ENCODE results near the gene GSK3B. TPM values are rescaled to one million over a fixed set of nuclear protein-coding genes. Genes with fewer than 3 reads are reported as not detected.

Gene GSK3B
- total RNA-seq, 1 experiment from 2014 or later = 56.4 TPM

GRCh38 chr3:119792270-119792669, 302.0 kb downstream of the GSK3B start:
- H3K4me1 ChIP-seq = peaks cover 19% of the 10 kb centered on the region
- no peak overlapping the region for H3K4me3 ChIP-seq
- no peak for DNase-seq
- H3K9me3 ChIP-seq (replicated peaks) = no peaks in the 10 kb centered on the region
- H3K27ac ChIP-seq = no peak overlapping the region; the same call in 1 of the 2 replicates
- no peaks in the 10 kb centered on the region for H3K36me3 ChIP-seq
- H3K27me3 ChIP-seq = no peaks in the 10 kb centered on the region

- H3K36me3 ChIP-seq = no peaks in the 10 kb centered on the region
- no peak for DNase-seq
- H3K4me3 ChIP-seq = no peak overlapping the region
- H3K27ac ChIP-seq = no peak overlapping the region
- H3K9me3 ChIP-seq (replicated peaks) = no peaks in the 10 kb centered on the region
- no peaks in the 10 kb centered on the region for H3K27me3 ChIP-seq
- H3K4me1 ChIP-seq = peaks cover 17% of the 10 kb centered on the region
Measured at GRCh38 chr3:119790369-119790768, 303.9 kb downstream of the GSK3B start.

DNA sequence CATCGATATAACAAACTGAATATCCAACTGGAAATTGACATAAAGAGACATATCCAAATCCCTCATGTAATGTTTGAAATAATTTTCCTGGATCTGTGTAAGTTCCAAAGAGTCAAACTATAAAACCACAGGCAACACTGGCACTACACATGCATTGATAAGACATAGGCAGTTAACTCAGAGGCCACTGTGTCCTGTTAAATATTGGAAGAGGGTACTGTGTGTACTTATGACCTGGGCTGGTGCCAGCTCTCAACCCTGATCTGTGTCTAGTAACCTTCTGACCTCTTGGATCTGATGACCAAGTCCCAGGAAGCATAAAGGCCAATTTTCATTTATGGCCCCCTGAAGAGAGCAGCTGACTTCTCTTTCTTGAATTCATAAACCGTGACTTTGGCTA, 307.8 kb downstream of the GSK3B start:
- Histone ChIP-seq H3K36me3 (no peaks in the 10 kb centered on the region), H3K27me3 (no peaks in the 10 kb centered on the region), H3K4me1 (peaks cover 5% of the 10 kb centered on the region), H3K9me3 (replicated peaks) (no peaks in the 10 kb centered on the region), H3K27ac (no peak overlapping the region), H3K4me3 (no peak overlapping the region)
- no peak for DNase-seq

DNA sequence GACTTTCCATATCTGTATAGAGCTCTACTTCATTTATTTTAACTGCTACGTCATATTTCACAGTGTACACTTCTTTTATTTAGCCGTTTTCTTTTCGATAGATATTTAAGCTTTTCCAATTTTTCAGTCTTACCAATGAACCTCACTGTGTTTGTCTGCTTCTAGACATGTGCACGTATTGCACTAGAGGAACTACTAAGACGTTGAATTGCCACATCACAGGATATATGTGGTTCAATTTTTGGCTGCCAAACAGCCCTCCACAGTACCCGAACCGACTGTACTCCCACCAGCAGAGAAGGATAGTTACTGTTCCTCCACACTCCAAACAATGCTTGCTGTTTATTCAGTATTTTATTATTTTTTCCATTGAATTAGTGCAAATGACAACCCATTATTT, 310.4 kb downstream of the GSK3B start:
- H3K36me3 ChIP-seq = no peaks in the 10 kb centered on the region
- no peak overlapping the region for H3K4me3 ChIP-seq
- no peak for DNase-seq
- no peak overlapping the region for H3K27ac ChIP-seq
- peaks cover 20% of the 10 kb centered on the region for H3K4me1 ChIP-seq
- H3K27me3 ChIP-seq = no peaks in the 10 kb centered on the region
- no peaks in the 10 kb centered on the region for H3K9me3 ChIP-seq (replicated peaks)

- Histone ChIP-seq H3K36me3 (no peaks in the 10 kb centered on the region), H3K4me3 (no peak overlapping the region), H3K9me3 (replicated peaks) (no peaks in the 10 kb centered on the region), H3K4me1 (peaks cover 25% of the 10 kb centered on the region), H3K27ac (no peak overlapping the region), H3K27me3 (no peaks in the 10 kb centered on the region)
- no peak for DNase-seq
Measured at GRCh38 chr3:119783255-119783654, 311.0 kb downstream of the GSK3B start.

- no peaks in the 10 kb centered on the region for H3K9me3 ChIP-seq (replicated peaks)
- peaks cover 33% of the 10 kb centered on the region for H3K4me1 ChIP-seq
- DNase-seq = no peak
- no peak overlapping the region for H3K4me3 ChIP-seq
- no peaks in the 10 kb centered on the region for H3K27me3 ChIP-seq
- no peak overlapping the region for H3K27ac ChIP-seq
- no peaks in the 10 kb centered on the region for H3K36me3 ChIP-seq
Measured at GRCh38 chr3:119782460-119782859, 311.8 kb downstream of the GSK3B start.

DNA sequence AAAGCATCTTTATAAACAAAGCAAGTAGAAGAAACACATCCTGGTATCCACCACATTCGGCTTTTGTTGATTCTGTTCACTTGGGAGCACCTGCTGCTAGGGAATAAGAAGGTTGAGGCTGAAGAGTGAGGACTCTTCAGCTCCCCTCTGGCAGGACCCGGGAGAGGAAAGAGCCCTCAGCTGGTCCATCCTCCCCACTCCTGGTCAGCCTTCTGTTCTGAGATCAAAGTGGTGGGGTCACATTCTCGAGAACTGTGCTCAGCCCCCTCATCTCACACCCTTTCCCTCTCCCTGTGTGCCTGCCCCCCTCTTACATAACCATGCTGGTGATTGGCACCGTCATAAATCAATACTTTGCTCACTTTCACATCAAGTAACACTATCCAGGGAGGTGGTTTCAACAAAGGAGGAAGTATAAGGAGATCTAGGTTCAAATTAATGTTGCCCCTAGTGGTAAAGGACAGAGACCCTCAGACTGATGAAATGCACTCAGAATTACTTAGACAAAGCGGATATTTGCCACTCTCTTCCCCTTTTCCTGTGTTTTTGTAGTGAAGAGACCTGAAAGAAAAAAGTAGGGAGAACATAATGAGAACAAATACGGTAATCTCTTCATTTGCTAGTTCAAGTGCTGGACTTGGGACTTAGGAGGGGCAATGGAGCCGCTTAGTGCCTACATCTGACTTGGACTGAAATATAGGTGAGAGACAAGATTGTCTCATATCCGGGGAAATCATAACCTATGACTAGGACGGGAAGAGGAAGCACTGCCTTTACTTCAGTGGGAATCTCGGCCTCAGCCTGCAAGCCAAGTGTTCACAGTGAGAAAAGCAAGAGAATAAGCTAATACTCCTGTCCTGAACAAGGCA, 312.7 kb downstream of the GSK3B start, which contains the start of gene NR1I2:
Gene NR1I2 (plus strand): TSS at position 772 of the 869 bp plus-strand sequence.
- Histone ChIP-seq H3K27ac (no peak within 1 kb of the TSS), H3K36me3 (no peaks in the 10 kb centered on the region), H3K4me3 (no peak within 1 kb of the TSS), H3K9me3 (replicated peaks) (peaks cover 4% of the 10 kb centered on the region), H3K27me3 (no peaks in the 10 kb centered on the region), H3K4me1 (peaks cover 33% of the 10 kb centered on the region)
- DNase-seq = no peak

DNA sequence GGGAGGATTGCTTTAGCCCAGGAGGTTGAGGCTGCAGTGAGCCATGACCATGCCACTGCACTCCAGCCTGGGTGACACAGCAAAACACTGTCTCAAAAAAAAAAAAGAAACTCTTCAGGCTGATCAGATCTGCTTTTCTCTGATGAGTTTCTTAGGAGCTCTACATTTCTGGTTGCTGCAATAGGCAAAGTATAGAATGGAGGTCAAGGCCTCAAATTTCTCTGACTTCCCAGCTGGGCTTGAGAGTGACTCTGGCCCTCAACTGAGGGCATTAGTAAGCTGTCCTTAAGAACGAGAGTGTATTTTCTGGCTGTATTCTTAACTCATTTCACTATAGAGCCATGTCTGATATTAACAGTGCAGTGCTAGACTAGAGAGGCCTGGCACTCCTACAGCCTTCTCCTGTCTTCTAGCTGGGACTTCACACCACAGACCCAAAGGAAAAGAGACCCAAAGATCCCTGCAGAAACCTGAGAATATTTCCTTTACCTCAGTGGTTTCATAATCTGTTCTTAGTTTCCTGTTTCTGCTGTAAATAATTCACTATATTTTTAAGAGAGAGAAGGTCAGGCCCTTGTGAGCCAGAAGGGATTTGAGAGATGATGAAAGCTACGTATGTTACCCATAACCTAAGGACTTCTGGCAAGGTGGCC, 314.4 kb downstream of the GSK3B start:
- Histone ChIP-seq H3K4me1 (peaks cover 33% of the 10 kb centered on the region), H3K27ac (no peak overlapping the region), H3K27me3 (no peaks in the 10 kb centered on the region), H3K4me3 (no peak overlapping the region), H3K36me3 (no peaks in the 10 kb centered on the region), H3K9me3 (replicated peaks) (peaks cover 13% of the 10 kb centered on the region)
- peak in 1 of 2 experiments; percentile 26 for DNase-seq

DNA sequence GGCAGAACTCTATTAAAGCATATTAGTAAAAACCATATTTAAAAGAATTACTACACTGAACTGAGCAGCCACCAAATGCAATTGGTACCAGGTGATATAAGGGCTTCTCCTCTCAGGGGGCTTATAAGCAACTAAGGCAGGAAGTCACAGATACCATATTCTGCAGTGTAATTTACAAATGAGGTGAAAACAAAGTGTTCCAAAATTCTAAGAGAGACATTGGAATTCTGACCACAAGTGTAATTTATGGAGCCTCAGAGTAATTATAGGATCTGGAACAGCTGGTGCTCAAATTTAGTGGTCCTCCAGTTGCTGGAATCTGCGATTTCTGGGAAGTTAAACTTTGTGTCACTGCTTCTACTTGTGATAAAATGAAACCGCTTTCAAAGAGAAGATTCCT, 315.4 kb downstream of the GSK3B start:
- H3K27ac ChIP-seq = peak overlapping the region; percentile 77
- no peaks in the 10 kb centered on the region for H3K36me3 ChIP-seq
- no peaks in the 10 kb centered on the region for H3K27me3 ChIP-seq

GRCh38 chr3:119778176-119778575, 316.1 kb downstream of the GSK3B start:
- Histone ChIP-seq H3K4me1 (peaks cover 33% of the 10 kb centered on the region), H3K9me3 (replicated peaks) (peaks cover 13% of the 10 kb centered on the region), H3K4me3 (no peak overlapping the region), H3K27ac (peak overlapping the region; percentile 77), H3K36me3 (no peaks in the 10 kb centered on the region), H3K27me3 (no peaks in the 10 kb centered on the region)
- peak in 1 of 2 experiments; percentile 71 for DNase-seq

More for the DNA sequence above, 315.4 kb downstream of the GSK3B start:
- peak; percentile 57 to 90 for DNase-seq
- Histone ChIP-seq H3K4me3 (no peak overlapping the region), H3K9me3 (replicated peaks) (peaks cover 13% of the 10 kb centered on the region), H3K4me1 (peaks cover 33% of the 10 kb centered on the region)

DNA sequence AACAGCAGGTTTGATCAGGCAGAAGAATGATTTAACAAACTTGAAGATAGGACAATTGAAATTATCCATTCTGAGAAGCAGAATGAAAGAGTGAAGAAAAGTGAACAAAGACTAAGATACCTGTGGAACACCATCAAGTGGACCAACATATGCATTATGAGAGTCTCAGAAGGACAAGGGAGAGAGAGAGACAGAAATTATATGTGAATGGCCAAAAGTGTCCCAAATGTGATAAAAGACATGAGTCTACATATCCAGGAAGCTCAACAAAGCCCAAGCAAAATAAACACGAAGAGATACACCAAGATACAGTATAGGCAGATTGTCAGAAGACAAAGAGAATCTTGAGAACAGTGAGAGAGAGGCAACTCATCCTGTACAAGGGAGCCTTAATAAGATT, 317.9 kb downstream of the GSK3B start:
- H3K4me1 ChIP-seq = peaks cover 33% of the 10 kb centered on the region
- no peak overlapping the region for H3K27ac ChIP-seq
- H3K4me3 ChIP-seq = no peak overlapping the region
- no peaks in the 10 kb centered on the region for H3K27me3 ChIP-seq
- H3K9me3 ChIP-seq (replicated peaks) = peaks cover 15% of the 10 kb centered on the region
- H3K36me3 ChIP-seq = no peaks in the 10 kb centered on the region
- DNase-seq = no peak

- peaks cover 17% of the 10 kb centered on the region for H3K4me1 ChIP-seq
Measured at GRCh38 chr3:119774444-119774843, 319.8 kb downstream of the GSK3B start.

More at GRCh38 chr3:119774444-119774843, 319.8 kb downstream of the GSK3B start:
- no peak overlapping the region for H3K4me3 ChIP-seq
- H3K27me3 ChIP-seq = no peaks in the 10 kb centered on the region
- no peak overlapping the region for H3K27ac ChIP-seq
- H3K36me3 ChIP-seq = no peaks in the 10 kb centered on the region
- DNase-seq = no peak
- peaks cover 15% of the 10 kb centered on the region for H3K9me3 ChIP-seq (replicated peaks)

Data from SJCRH30 (cell line).